22Rv1 (cell line): ENCODE data around the gene P3H1.
A peak's percentile ranks its signal among the peaks of the same experiment; 100 is the strongest.
"Not testable (repeated sequence)": the region's sequence is repeated elsewhere in the genome, so short reads cannot be mapped to it uniquely, and the experiment has no call there.

Source experiments
- H3K27ac ChIP-seq: fragments of 450-650 bp; 2 replicates; pipeline ENCODE4 v1.5.1; 2017
- ZFX ChIP-seq: fragments of 450-650 bp; IDR thresholded peaks from 2 replicates; pipeline ENCODE4 v1.6.1; 2017; ENCODE audit warnings: antibody characterized with exemption, borderline replicate concordance
- TF ChIP-seq, protein P1 (sequence below): fragments of 450-650 bp; IDR thresholded peaks from 2 replicates; pipeline ENCODE4 v1.5.1; 2017; ENCODE audit warnings: mild to moderate bottlenecking

The P3H1 gene

DNA sequence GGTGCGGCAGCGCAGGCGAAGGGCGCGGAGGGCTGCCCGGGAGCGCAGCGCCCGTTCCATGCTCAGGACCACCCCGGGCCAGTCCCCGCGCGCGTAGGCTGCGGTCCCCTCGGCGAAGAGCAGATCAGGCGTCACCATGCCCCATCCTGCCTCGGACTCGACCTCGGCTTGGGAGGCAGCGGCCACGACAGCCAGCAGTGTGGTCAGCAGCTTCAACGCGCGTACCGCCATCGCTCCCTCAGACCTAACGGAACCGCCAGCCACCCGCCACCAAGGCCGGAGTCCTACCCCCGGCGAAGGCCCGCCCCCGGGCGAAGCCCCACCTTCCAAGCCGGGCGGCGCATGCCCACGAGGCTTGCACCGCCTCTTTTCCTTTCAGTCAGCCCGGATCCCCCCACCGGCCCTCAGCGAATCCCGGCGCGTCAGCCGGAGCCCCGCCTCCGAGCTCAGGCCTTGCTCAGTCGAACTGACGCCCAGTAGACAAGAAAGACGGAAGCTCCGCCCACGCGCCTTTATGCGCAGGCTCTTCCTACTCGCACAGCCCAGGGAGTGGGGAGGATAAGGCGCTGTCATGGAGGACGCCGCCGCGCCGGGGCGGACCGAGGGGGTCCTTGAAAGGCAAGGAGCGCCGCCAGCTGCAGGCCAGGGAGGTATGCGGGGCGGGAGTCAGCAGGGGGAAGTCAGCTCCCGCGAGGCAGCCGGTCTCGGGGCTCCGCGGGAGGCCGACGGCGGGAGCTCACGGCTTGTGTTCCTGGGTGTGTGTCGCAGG is at the start of gene P3H1, which contains the start of gene C1orf50:
TSS of gene P3H1 (minus strand) at position 288 of the 769 bp plus-strand sequence. CDS start at position 231, 57 bp downstream.
TSS of gene C1orf50 (plus strand) at position 509 of the 769 bp plus-strand sequence. CDS start at position 572, 63 bp downstream.
- no peak for TF ChIP-seq ZFX
- TF ChIP-seq, protein P1, sequence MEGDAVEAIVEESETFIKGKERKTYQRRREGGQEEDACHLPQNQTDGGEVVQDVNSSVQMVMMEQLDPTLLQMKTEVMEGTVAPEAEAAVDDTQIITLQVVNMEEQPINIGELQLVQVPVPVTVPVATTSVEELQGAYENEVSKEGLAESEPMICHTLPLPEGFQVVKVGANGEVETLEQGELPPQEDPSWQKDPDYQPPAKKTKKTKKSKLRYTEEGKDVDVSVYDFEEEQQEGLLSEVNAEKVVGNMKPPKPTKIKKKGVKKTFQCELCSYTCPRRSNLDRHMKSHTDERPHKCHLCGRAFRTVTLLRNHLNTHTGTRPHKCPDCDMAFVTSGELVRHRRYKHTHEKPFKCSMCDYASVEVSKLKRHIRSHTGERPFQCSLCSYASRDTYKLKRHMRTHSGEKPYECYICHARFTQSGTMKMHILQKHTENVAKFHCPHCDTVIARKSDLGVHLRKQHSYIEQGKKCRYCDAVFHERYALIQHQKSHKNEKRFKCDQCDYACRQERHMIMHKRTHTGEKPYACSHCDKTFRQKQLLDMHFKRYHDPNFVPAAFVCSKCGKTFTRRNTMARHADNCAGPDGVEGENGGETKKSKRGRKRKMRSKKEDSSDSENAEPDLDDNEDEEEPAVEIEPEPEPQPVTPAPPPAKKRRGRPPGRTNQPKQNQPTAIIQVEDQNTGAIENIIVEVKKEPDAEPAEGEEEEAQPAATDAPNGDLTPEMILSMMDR = no peak
- peak within 1 kb of the TSS; percentile 63 for H3K27ac ChIP-seq

DNA sequence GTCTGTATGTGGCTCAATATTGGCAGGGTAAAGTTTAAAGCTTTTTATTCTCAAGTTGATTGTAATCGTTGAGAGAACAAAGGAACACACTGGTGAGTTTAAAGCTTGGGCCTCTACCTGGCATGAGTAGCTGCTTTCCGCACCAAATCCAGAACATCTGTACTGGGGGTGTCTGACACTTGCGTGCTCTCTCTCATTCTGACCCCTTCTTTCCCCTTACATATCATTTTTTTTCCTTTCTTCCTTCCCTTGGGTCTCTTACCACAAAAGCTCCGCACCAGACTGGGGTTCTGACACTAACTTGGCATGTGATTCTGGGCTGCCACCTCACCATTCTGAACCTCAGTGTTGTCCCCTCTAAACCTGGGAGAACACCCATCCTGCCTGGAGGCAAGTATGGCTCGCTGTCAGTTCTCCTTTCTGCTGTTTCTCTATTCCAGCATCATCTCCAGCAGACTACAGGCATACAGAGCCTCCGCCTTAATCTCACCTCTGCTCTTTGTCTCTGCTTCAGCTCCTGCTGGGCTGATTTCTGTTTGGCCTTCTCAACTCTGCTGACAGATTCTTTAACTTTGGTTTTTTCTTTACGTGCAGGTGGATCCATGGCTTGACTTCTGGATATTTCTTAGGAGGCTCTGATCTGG is 49.2 kb upstream of the P3H1 start:
- TF ChIP-seq, protein P1 = no peak
- no peak for TF ChIP-seq ZFX
- peak overlapping the region; percentile 96 for H3K27ac ChIP-seq

DNA sequence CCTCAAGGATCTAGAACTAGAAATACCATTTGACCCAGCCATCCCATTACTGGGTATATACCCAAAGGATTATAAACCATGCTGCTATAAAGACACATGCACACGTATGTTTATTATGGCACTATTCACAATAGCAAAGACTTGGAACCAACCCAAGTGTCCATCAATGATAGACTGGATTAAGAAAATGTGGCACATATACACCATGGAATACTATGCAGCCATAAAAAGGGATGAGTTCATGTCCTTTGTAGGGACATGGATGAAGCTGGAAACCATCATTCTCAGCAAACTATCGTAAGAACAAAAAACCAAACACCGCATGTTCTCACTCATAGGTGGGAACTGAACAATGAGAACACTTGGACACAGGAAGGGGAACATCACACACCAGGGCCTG is 48.0 kb upstream of the P3H1 start:
- H3K27ac ChIP-seq = not testable (repeated sequence)

- H3K27ac ChIP-seq = no peak overlapping the region
- no peak for TF ChIP-seq ZFX
- TF ChIP-seq, protein P1 = no peak
These were observed 40.3 kb upstream of the P3H1 start for GRCh38 chr1:42807056-42807668.

GRCh38 chr1:42806593-42806992 is 39.8 kb upstream of the P3H1 start:
- TF ChIP-seq, protein P1 = no peak
- no peak for TF ChIP-seq ZFX
- no peak overlapping the region for H3K27ac ChIP-seq

GRCh38 chr1:42806171-42806570 is 39.3 kb upstream of the P3H1 start:
- no peak overlapping the region for H3K27ac ChIP-seq
- TF ChIP-seq ZFX = no peak
- TF ChIP-seq, protein P1 = no peak

DNA sequence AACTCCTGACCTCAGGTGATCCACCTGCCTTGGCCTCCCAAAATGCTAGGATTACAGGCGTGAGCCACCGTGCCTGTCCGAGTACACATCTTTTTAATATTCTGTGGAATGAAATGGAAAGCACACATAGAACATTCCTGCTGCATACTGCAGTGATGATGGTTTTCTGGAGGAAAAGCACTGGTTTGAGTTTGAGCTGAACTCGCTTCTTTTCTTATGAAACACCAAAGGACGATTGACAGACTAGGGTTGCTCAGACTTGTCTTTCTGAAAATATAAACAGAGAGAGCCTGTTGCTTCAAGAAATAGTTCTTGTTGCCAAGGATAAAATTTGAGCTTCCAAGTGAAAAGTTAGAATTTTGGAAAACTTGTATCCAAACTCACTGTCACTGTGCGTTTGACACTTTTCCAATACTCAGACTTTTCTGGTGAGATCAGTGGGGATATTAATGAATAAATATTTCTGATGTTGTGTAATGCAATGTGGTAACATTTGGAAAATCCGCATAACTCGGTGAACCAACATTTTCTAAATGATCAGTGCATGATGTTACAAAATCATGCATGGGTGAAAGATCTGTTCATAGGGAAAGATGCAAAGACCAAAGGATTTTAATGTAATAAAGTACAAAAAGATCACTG is 35.1 kb upstream of the P3H1 start:
- H3K27ac ChIP-seq = no peak overlapping the region
- TF ChIP-seq, protein P1 = no peak
- TF ChIP-seq ZFX = no peak
